GM21381 (cell line): ENCODE data around the gene MGST2.

Experiments used
- ATAC-seq: cut with Tn5 transposase; IDR thresholded peaks from one replicate; pipeline ENCODE4 v1.9.1; 2021; ENCODE audit warnings: mild to moderate bottlenecking, moderate library complexity; ENCODE audit not compliant: unreplicated experiment

The MGST2 gene

DNA sequence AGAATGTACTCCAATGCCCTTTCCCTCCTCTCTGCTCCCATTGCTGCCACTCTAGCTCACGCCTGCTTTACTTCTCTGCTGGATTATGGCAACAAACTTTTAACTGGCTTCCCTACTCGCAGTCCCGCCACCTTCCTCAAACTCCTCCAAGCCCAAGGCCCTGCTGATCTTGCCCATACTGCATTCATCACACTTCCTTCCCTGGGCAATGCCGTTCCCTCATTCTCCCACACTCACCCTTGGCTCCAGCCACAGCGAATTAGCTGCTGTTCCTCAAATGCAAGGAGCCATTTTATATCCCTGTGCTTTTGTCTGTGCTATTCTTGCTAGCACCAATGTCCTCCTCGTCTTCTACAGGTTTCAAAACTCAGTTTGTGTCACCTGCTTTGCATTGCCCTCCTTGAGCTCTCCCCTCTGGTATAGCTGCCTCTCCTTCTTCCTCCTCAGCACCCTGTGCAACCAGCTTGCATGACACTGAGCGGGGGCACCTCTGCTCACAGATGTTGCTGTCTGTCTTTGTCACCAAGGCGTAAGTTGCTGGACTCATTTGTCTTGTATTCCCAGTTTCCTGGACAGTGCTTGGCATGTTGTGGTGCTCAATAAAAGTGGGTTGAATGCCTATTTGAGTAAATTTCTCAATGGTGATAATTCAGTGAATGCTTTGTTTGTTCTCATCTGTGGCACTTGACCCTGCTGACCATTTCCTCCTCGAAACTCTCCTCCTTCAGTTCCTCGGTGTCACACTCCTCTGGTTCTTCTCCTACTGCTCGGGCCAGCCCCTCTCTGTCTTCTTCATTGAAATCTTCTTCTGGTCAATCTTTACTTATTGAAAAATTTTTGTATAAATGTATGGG is 22.4 kb upstream of the MGST2 start:
- no peak for ATAC-seq

DNA sequence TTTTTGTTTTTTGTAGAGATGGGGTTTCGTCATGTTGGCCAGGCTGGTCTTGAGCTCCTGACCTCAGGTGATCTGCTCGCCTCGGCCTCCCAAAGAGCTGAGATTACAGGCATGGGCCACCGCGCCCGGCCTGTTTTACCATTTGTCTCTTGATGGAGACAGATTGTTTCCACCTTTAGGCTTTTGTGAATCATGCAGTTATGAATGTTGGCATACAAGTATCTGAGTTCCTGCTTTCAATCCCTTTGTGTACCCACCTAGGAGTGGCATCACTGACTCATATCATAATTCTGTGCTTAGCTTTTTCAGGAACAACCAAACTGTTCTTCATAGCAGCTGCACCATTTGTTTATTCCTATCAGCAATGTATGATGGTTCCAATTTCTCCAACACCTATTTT is 20.2 kb upstream of the MGST2 start:
- no peak for ATAC-seq

DNA sequence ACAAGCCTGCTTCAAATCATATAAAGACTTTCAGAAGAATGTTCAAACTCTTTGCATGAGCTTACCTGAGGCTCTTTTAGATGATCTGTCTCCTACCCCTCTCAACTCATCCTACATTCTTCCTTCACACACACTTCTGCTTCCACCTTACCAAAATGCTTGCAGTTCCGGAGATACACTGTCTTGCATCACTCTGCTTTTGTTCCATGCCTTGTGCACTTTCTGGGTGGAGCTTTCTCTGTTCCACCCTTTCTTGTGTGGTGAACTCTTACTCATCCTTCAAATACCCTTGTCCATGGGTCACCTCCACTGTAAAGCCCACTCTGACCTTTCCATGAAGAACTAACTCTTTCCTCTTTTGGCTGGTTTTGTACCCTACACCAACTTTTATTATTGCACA is 18.4 kb upstream of the MGST2 start:
- ATAC-seq: no peak

DNA sequence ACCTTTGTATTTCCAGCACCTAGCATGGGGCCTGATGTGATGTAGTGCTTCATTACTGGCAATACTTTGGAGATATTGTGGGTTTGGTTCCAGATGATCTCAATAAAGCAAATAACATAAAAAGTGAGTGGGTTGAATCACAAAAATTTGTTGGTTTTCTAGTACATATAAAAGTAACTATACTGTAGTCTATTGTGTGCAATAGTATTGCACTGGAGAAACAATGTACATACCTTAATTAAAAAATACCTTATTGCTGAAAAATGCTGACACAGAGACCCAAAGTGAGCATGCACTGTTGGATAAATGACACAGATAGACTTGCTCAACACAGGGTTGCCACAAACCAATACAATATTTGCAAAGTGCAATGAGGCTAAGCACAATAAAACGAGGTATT is 17.7 kb upstream of the MGST2 start:
- no peak for ATAC-seq

DNA sequence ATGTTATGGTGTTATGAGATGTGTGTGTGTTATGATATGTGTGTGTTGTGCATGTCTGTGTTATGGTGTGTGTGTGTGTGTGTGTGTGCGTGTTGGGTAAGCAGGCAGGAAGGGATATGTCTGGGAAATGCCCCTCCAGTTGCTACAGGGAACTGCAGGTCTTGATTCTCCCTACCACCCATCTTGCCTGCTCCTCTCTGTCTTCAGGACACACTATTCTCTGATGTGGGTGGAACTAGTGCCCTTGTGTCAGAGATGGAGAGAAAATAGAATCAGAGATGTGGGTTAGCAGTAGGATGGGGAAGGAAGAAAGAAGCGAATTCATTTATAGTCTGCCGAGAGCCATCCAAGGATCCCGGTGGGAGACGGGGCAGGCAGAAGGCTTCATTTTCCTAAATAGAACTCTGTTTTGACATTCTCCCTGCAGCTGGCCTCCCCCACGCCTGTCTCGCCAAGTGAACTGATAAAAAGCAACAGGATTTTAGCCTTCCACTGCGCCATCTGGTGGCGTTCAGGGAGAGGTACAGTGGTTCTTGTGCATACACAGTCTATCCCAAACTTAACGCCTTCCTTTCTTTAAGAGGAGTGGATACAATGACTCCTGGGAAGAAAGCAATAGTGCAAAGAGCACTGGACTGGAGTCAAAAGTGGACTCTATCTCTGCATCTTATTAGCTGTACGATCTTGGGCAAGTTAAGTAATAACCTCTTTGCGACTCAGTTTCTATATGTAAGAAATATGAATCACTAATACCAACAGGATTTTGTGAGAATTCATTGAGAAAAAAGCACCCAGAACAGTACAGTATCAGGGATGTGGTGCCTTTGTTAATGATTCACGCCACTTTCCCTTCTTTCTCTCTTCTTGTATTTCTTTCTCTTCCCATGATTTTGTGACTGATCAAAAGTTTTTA is 14.1 kb upstream of the MGST2 start:
- peak; percentile 81 for ATAC-seq

DNA sequence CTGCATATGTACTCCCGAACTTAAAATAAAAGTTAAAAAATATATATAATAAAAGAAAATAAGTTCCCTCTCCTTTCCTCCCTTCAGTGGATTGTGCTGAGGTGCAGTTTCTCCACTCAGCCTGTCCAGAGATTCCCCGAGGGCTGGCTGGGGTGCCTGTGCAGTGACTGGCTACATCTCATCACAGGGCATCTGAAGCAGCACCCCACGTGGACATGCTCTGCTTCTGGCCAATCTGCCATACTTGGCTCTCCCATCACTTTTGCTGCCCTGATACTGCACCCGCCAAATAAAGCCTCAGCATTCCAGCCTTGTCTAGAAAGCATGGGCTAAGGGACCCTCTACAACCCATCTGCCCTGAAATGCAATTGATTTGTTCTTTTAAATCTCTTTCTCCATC is 11.1 kb upstream of the MGST2 start:
- no peak for ATAC-seq

DNA sequence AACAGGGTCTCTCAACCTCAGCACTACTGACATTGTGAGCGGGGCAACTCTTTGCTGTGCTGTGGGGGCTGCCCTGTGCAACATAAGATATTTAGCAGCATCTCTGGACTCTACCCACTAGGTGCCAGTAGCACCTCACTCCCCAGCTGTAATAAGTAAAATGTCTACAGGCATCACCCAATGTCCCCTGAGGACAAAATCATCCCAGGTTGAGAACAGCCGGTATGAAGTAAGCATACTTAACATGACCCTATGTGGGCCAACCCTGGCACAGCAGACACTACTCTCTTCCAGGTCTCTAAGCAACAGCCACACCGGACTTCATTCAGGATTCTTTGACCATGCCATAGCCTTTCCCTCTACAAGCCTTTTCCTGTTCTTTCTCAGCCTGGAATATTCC is 10.5 kb upstream of the MGST2 start:
- no peak for ATAC-seq

DNA sequence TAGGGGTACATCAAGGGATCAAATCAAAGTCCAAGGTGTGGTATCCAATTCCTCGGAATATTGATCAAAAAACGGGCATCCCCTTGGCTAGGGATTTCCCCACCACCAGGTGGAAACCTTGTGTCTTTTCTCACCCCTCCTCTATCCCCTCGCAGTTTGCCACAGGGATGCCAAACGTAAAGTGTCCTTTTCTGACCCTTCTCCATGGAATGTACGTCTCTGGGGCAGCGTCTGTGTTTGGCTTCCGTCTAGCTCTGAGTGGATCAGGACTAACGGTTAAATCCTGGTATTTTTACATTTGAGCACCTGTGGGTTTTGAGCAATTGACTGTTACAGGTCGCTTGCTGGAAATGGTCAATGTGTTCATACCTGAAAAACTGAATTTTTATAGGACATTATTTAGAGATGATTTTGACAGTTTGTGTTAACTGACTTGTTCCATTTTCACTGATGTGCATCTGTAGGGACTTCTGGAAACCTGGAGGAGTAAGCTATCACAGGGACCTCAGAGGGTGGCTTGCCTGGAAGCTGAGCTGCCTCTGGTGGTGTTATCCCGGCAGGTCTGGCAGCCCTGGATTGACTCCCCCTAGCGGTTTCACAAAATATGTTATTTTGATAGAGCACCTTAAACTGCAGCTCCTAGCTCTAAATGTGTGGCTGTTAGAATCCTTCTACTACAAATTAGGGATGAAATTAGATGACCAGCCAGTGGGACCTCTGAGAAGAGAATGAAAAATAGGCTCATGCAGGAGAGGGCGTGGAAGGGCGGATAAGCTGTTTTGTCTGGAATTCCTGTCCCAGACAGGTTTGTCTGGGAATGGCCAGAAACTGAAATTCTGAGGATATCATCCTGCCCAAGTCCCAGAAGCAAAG is 8.8 kb upstream of the MGST2 start:
- ATAC-seq: peak; percentile 84

DNA sequence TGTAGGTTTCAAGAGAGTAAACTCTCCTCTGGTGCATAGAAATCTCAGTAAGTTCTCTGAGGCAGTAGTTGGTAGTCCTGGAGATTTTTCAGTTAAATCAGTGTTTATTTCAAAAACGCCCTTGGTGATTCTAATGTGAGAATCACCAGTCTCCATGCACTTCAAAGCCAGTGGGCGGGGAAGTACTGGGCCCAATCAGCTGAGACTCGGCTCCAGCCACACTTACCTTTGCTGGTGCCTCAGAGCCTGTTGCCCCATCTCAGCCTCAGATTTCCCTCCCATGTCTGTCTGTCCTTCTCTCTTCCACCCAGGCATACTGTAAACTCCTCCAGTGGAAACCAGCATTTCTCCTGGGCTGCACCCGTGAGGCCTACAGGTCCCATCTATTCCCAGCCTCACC is 7.4 kb upstream of the MGST2 start:
- no peak for ATAC-seq

DNA sequence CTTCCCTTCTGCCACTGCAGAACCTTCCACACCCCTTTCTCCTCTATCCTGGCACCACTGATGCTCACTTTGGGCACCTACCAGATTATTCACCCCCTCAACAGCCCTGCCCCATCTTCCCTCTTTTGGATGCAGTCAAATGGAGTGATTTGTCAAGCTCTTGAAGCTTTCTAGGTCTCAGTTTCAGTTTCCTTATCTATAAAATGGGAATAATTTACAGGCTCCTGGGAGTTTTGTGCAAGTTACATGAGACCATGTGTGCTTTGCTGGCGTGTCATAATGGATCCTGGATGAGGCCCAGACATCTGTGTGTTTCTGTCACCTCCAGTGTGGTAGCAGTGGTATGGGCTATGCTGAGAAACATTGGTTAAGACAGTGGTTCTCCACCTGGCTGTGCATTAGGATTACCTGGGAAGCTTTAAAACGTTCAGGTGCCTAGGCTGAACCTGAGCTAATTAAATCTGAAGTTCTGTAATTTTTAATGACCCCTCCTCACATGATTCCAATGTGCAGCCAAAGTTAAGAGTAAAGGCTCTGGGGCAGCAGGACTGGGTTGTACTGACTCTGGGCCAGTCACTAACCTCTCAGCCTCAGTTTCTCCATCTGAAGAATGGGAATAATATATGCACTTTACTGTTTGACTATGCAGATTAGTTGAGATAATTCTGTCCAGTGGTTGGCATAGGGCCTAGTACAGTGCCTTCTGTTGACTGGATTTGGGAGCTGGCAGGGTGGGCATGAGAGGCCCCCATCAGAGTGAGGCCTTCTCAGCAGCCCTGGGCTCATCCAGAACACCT is 6.8 kb upstream of the MGST2 start:
- ATAC-seq: no peak

DNA sequence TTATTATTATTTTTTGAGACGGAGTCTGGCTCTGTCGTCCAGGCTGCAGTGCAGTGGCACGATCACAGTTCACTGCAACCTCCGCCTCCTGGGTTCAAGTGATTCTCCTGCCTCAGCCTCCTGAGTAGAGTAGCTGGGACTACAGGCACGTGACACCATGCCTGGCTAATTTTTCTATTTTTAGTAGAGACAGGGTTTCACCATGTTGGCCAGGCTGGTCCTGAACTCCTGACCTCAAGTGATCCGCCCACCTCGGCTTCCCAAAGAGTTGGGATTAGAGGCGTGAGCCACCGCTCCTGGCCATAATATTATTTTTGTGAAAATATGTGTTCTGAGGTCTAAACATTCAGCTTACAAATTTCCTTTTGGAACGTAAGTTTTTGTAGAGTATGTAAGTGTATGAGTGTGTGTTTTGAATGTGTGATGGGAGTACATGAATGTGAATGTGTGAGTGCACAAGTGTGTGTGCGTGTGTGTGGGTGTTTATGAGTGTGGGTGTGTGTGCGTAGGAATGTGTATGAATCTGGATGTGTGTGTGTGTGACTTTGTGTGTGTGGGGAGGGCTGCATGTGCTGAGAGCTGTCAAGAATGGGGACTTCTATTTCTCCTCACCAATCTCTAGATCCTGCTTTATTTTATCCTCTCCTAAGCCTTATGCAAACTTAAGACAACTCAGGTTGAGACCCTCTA is 5.7 kb upstream of the MGST2 start:
- ATAC-seq: no peak

DNA sequence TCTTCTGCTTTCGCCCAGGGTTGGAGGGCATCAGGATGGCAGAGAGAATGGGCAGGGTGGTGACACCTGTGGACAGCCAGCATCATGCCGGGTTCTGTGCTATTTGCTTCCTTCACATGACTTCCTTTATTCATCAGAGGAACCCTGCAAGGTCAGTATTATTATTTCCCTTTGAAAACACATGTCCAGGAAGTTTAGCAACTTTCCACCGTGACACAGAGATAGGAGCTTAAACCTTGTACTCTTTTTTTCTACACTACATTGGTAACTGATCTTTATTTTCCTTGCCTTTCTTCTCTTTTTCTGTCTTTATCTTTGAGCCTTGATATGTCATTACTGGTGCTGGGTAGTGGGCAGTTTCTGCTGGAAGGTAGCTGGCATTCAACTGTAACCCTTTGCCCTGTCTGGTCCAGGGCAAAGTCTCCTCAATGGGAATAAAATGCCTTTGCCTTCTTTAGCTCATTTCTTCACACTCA is 5.0 kb upstream of the MGST2 start:
- ATAC-seq: no peak

DNA sequence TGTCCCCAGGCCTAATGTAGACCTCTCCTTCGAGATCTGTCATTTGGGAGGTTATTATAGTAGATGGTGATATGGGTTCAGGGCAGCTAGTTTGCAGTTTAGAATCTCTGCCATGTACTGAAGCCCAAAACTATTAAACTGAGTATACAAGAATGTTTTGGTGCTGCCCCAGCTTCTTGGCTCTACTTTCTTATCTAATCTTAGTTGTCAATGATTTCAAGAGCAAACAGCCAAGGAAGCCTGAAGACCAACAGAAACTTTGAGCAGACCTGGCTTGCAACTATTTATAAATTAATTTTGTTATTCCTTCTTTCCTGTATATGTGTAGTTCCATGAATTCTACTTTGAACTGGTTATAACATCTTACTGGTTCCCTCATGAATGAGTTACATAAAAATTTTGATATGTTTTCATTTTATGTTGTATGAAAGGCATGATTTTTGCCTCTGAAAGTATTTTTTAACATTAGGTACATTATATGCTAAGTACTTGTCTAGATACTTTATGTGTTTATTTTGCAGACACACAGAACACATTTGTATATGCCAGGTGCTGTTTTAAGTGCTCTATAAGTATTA is 2.0 kb upstream of the MGST2 start:
- no peak for ATAC-seq

DNA sequence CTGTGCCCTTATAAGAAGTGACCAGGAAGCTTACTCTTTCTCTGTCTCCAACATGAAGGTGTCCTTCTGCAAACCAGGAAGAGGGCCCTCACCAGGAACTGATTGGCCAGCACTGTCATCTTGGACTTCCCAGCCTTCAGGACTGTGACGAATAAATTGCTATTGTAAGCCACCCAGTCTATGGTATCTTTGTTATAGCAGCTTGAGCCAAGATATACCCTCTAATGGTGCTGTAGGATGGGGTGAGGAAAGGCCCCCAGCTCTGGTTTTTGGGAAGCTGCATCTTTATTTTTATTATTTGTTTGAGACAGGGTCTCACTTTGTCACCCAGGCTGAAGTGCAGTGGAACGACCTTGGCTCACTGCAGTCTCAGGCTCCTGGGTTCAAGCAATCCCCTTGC is 1.2 kb upstream of the MGST2 start:
- no peak for ATAC-seq

DNA sequence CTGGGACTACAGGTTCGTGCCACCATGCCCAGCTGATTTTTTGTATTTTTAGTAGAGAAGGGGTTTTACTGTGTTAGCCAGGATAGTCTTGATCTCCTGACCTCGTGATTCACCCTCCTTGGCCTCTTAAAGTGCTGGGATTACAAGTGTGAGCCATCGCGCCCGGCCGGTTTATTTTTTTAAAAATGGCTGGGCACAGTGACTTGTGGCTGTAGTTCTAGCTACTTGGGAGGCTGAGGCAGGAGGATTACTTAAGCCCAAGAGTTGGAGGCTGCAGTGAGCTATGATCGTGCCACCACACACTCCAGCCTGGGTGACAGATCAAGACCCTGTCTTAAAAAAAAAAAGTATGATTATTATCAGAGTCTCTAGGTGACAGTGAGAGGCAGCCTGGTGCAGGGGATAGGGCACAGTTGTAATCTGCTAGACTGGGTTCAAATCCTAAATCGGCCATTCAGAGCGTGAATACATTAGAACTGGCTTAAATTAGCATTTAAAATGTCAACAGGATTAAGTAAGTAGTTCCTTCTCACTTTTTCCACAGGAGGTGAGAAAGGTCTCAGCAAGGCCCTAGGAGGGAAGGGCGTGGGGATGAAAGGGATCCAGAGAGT is 435 bp upstream of the MGST2 start:
- no peak for ATAC-seq

DNA sequence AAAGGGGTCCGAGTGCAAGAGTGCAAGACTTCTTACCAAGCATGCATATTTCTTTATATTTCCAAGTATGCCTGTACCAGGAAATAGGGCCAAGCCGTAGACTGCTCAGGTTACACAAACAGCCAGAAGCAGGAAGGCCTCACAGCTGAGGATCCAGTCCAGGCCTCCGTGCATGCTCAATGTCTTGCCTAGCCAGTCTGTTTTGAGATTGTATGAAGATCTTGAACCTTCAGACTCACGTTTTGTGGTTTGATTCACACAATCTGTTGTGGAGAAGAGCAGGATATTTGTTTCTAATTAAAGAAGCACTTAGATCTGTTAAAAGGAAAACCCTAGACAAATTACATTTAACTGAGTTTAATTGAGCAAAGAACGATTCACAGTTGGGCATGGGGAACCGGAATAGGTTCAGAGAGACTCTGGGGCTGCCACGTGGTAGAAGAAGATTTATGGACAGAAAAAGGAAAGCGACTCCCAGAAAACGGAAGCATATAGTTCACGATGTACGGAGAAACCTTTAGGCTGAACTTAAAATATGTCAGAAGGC is 1.2 kb downstream of the MGST2 start:
- ATAC-seq: no peak

DNA sequence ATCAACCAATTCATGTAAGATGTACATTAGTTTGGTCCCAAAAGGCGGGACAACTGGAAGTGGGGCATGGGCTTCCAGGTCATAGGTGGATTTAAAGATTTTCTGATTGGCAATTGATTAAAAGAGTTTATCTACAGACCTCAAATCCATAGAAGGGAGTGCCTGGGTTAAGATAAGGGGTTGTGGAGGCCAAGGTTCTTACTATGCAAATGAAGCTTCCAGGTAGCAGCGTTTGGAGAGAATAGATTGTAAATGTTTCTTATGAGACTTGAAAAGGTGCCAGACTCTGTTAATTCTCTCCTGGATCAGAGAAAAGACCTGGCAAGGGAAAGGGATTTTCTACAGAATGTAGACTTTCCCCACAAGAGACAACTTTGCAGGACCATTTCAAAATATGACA is 2.4 kb downstream of the MGST2 start:
- no peak for ATAC-seq

DNA sequence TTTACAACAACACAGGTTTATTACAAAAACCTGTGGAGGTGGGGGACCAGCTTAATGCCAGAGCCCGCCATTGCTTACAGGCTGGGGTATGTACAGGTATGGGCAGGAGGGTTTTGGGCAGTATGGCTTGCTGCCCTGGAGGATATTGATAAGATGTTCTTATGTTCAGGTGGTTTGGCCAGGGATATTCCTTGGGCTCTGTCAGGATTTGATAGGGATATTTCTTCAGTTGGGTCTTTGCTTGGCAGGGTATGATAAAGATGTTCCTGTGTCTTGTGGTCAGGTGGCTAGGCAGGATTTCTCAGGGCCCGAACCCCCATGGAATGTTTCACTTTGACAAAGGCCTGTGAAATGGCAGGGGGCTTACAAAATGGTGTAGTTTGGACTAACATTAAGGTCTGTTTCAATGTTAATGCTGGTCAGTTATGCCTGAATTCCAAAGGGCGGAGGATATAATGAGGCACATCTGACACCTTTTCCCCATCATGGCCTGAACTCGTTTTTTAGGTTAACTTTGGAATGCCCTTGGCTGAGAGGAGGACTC is 3.1 kb downstream of the MGST2 start:
- no peak for ATAC-seq
